Measurements from ENCODE around the gene SBF2. TPM values are rescaled to one million over a fixed set of nuclear protein-coding genes. Genes with fewer than 3 reads are reported as not detected.
"Not testable (repeated sequence)": the region's sequence is repeated elsewhere in the genome, so short reads cannot be mapped to it uniquely, and the experiment has no call there.

SBF2 gene
- total RNA-seq, 2 donors from 2014 or later = 53.8 to 60.8 TPM

GRCh38 chr11:10272132-10272531 lies 21.9 kb downstream of the SBF2 start:
- DNase-seq (ENCODE audit: low spot score) (no peak), ATAC-seq (ENCODE audit: insufficient number of reproducible peaks, low FRiP score, low read depth) (no peak)
- H3K4me3 ChIP-seq = no peak overlapping the region
- no peak for TF ChIP-seq CTCF (IDR thresholded peaks at IDR 0.05)
- no peaks in the 10 kb centered on the region for H3K9me3 ChIP-seq
- no peak overlapping the region for H3K27ac ChIP-seq
- H3K4me1 ChIP-seq (ENCODE audit: control insufficient read depth in 1 of 2, low read depth in 2 of 2) = peaks cover 20 to 22% of the 10 kb centered on the region in 2 donors
- H3K27me3 ChIP-seq (replicated peaks; ENCODE audit: insufficient read depth) = no peaks in the 10 kb centered on the region
- H3K36me3 ChIP-seq = no peaks in the 10 kb centered on the region

GRCh38 chr11:10268746-10269488 lies 25.1 kb downstream of the SBF2 start:
- Histone ChIP-seq H3K27ac (no peak overlapping the region), H3K4me1 (ENCODE audit: control insufficient read depth in 1 of 2, low read depth in 2 of 2) (peaks cover 11 to 18% of the 10 kb centered on the region in 2 donors), H3K36me3 (no peaks in the 10 kb centered on the region), H3K4me3 (no peak overlapping the region), H3K27me3 (replicated peaks; ENCODE audit: insufficient read depth) (no peaks in the 10 kb centered on the region), H3K9me3 (no peaks in the 10 kb centered on the region)
- no peak for TF ChIP-seq CTCF (IDR thresholded peaks at IDR 0.05)
- DNase-seq (ENCODE audit: low spot score) = no peak
- no peak for ATAC-seq (ENCODE audit: insufficient number of reproducible peaks, low FRiP score, low read depth)

DNA sequence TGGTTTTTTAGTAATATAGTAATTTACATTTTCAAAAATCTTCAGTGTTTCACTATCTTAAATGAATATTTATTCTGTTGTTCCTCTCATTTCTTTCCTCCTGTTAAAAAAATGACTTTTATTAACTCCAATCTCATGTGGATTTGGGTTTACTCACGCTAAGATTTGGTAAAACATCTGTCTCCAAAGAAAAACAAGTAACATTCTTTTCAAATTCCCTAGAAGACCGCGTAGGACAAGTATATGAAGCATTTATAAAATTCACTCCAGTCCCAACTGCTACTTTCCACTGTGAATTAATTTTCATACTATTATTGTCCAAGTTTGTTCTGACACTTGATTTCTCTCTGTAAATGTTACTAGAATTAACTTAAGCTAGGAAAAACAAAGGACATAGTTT lies 26.2 kb downstream of the SBF2 start:
- no peak overlapping the region for H3K27ac ChIP-seq
- ATAC-seq (ENCODE audit: insufficient number of reproducible peaks, low FRiP score, low read depth) (no peak), DNase-seq (ENCODE audit: low spot score) (no peak)
- H3K4me1 ChIP-seq (ENCODE audit: control insufficient read depth in 1 of 2, low read depth in 2 of 2) = peaks cover 5 to 10% of the 10 kb centered on the region in 2 donors
- no peaks in the 10 kb centered on the region for H3K36me3 ChIP-seq
- no peak for TF ChIP-seq CTCF (IDR thresholded peaks at IDR 0.05)
- no peaks in the 10 kb centered on the region for H3K9me3 ChIP-seq
- no peaks in the 10 kb centered on the region for H3K27me3 ChIP-seq (replicated peaks; ENCODE audit: insufficient read depth)
- no peak overlapping the region for H3K4me3 ChIP-seq

GRCh38 chr11:10265936-10266335 lies 28.1 kb downstream of the SBF2 start:
- no peak for TF ChIP-seq CTCF (IDR thresholded peaks at IDR 0.05)
- no peaks in the 10 kb centered on the region for H3K27me3 ChIP-seq (replicated peaks; ENCODE audit: insufficient read depth)
- no peak overlapping the region for H3K4me3 ChIP-seq
- H3K36me3 ChIP-seq = no peaks in the 10 kb centered on the region
- H3K27ac ChIP-seq = no peak overlapping the region
- DNase-seq (ENCODE audit: low spot score) (no peak), ATAC-seq (ENCODE audit: insufficient number of reproducible peaks, low FRiP score, low read depth) (no peak)
- H3K9me3 ChIP-seq = no peaks in the 10 kb centered on the region
- H3K4me1 ChIP-seq (ENCODE audit: control insufficient read depth in 1 of 2, low read depth in 2 of 2) = peaks cover 5 to 10% of the 10 kb centered on the region in 2 donors

DNA sequence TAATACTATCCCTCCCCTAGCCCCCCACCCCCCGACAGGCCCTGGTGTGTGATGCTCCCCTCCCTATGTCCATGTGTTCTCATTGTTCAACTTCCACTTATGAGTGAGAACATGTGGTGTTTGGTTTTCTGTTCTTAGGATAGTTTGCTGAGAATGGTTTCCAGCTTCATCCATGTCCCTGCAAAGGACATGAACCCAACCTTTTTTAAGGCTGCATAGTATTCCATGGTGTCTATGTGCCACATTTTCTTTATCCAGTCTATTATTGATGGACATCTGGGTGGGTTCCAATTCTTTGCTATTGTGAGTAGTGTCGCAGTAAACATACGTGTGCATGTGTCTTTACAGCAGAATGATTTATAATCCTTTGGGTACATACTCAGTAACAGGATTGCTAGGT lies 29.3 kb downstream of the SBF2 start:
- H3K4me1 ChIP-seq (ENCODE audit: control insufficient read depth in 1 of 2, low read depth in 2 of 2); H3K9me3 ChIP-seq; H3K27me3 ChIP-seq (replicated peaks; ENCODE audit: insufficient read depth); H3K27ac ChIP-seq; DNase-seq (ENCODE audit: low spot score); H3K36me3 ChIP-seq; ATAC-seq (ENCODE audit: insufficient number of reproducible peaks, low FRiP score, low read depth); H3K4me3 ChIP-seq: not testable (repeated sequence)

GRCh38 chr11:10263929-10264328 lies 30.1 kb downstream of the SBF2 start:
- Histone ChIP-seq H3K9me3 (no peaks in the 10 kb centered on the region), H3K27me3 (replicated peaks; ENCODE audit: insufficient read depth) (no peaks in the 10 kb centered on the region), H3K4me3 (no peak overlapping the region), H3K36me3 (no peaks in the 10 kb centered on the region), H3K27ac (no peak overlapping the region), H3K4me1 (ENCODE audit: control insufficient read depth in 1 of 2, low read depth in 2 of 2) (peaks cover 0 to 5% of the 10 kb centered on the region in 2 donors)
- TF ChIP-seq CTCF (IDR thresholded peaks at IDR 0.05) = no peak
- no peak for ATAC-seq (ENCODE audit: insufficient number of reproducible peaks, low FRiP score, low read depth)
- no peak for DNase-seq (ENCODE audit: low spot score)
